Right atrium auricular region (tissue), 2 donors: Measurements from ENCODE around the gene SHC2. TPM values are rescaled to one million over a fixed set of nuclear protein-coding genes. Genes with fewer than 3 reads are reported as not detected.

Source experiments
- DNase-seq: peaks from one replicate; pipeline ENCODE4 v3.0.0-alpha.2; 2019; ENCODE audit warnings: low spot score
- H3K27ac ChIP-seq, 2 donors: fragments of 200-600 bp; sonication (generic); 1 replicate in 1 of 2; 2 replicates in 1 of 2; pipeline ENCODE4 v1.5.1; 2016 to 2019
- H3K27me3 ChIP-seq, 2 donors: fragments of 200-600 bp; sonication (generic); one replicate each; pipeline versions ENCODE4 v1.5.1 to v1.6.0; 2017 to 2019
- H3K36me3 ChIP-seq: fragments of 200-600 bp; sonication (generic); one replicate; pipeline ENCODE4 v1.5.1; 2016
- H3K4me1 ChIP-seq, 2 donors: fragments of 200-600 bp; sonication (generic); one replicate each; pipeline versions ENCODE4 v1.5.1 to v1.6.0; 2017 to 2019
- H3K4me3 ChIP-seq, 2 donors: fragments of 200-600 bp; sonication (generic); 1 replicate in 1 of 2; 2 replicates in 1 of 2; pipeline ENCODE4 v1.5.1; 2017 to 2019; ENCODE audit warnings: mild to moderate bottlenecking in 1 of 2, moderate library complexity in 1 of 2
- H3K9me3 ChIP-seq, 2 donors: fragments of 200-600 bp; sonication (generic); one replicate each; pipeline ENCODE4 v1.5.1; 2019
- total RNA-seq, 2 donors: library from RNA; depleted of rRNA; stranded (reverse); fragments of >200 nt; gene quantifications; one replicate each; pipeline ENCODE4 v1.1.0, GENCODE V29; 2016
- TF ChIP-seq, protein P1 (sequence below), 2 donors: fragments of 200-600 bp; sonication (generic); IDR thresholded peaks; one replicate each; pipeline ENCODE4 v1.5.1; 2019; ENCODE audit warnings: antibody characterized with exemption in 2 of 2

The SHC2 gene
- total RNA-seq, 2 donors from 2014 or later, result 9.6 to 26.8 TPM

DNA sequence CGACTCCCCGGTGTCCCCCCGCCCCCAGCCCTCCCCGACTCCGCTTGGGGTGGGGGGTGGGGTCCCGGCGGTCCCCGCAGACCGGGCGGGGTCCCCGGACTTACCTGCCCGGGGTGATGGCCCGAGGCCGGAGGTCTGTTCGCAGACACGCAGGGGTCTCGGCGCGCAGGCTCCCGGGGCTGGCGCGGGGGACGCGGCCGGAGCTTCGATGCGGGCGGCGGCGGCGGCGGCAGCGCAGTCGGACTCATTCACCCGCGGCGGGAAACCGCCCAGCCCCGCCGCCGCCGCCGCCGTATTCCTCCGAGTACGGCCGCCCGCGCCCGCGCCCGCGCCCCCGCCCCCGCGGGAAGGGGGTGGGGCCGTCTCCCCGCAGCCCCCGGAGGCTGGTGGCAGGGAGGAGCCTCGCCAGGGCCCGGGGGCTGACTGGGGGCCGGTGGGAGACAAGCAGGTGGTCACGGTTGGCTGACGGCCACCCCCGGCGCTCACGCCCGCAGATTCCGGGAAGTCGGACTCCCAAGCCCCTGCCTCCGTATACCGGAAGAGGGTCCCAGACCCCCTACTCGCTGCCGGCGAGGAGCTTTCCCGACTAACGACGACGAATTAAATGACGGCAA is 51.8 kb downstream of the SHC2 start, which contains the start of gene C2CD4C:
Gene C2CD4C, minus strand, starts transcription at position 246 of the 614 bp plus-strand sequence. CDS start 786 bp downstream, outside the sequence.
- DNase-seq, result no peak
- H3K4me3 ChIP-seq, result peak within 1 kb of the TSS; percentile 41 to 53
- H3K4me1 ChIP-seq, result peaks cover 0 to 21% of the 10 kb centered on the region in 2 donors
- TF ChIP-seq, protein P1, sequence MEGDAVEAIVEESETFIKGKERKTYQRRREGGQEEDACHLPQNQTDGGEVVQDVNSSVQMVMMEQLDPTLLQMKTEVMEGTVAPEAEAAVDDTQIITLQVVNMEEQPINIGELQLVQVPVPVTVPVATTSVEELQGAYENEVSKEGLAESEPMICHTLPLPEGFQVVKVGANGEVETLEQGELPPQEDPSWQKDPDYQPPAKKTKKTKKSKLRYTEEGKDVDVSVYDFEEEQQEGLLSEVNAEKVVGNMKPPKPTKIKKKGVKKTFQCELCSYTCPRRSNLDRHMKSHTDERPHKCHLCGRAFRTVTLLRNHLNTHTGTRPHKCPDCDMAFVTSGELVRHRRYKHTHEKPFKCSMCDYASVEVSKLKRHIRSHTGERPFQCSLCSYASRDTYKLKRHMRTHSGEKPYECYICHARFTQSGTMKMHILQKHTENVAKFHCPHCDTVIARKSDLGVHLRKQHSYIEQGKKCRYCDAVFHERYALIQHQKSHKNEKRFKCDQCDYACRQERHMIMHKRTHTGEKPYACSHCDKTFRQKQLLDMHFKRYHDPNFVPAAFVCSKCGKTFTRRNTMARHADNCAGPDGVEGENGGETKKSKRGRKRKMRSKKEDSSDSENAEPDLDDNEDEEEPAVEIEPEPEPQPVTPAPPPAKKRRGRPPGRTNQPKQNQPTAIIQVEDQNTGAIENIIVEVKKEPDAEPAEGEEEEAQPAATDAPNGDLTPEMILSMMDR (IDR thresholded peaks at IDR 0.05), result no peak
- no peaks in the 10 kb centered on the region for H3K36me3 ChIP-seq
- no peaks in the 10 kb centered on the region for H3K9me3 ChIP-seq
- H3K27me3 ChIP-seq, result peaks cover 0 to 11% of the 10 kb centered on the region in 2 donors
- H3K27ac ChIP-seq, result no peak within 1 kb of the TSS

DNA sequence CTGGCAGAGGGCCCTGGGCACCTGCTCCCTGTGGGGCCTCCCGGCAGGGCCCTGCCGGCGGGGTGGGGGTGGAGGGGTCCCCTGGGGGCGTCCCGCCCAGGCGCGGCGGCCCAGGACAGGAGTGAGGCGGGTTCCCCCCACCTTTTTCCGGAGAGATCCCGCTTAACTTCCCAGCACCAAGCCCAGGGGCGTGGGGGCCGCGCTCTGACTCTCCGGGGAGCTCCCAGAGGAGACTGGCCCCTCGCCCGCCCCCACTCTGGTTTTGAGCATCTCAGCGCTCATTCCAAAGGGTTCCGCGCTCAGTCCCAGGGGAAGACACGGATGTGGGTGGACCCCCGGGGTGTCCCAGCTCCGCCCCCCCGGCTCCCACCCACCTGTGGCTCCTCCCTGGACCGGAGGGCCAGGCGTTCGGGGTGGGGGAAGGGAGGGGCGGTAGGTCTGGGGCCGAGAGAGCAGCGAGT is 52.4 kb downstream of the SHC2 start:
- Histone ChIP-seq H3K27me3 (peaks cover 0 to 11% of the 10 kb centered on the region in 2 donors), H3K4me1 (peaks cover 0 to 21% of the 10 kb centered on the region in 2 donors), H3K36me3 (no peaks in the 10 kb centered on the region), H3K27ac (no peak overlapping the region), H3K4me3 (peak overlapping the region; percentile 41 to 53), H3K9me3 (no peaks in the 10 kb centered on the region)
- no peak for DNase-seq
- TF ChIP-seq, protein P1 (IDR thresholded peaks at IDR 0.05), result no peak

DNA sequence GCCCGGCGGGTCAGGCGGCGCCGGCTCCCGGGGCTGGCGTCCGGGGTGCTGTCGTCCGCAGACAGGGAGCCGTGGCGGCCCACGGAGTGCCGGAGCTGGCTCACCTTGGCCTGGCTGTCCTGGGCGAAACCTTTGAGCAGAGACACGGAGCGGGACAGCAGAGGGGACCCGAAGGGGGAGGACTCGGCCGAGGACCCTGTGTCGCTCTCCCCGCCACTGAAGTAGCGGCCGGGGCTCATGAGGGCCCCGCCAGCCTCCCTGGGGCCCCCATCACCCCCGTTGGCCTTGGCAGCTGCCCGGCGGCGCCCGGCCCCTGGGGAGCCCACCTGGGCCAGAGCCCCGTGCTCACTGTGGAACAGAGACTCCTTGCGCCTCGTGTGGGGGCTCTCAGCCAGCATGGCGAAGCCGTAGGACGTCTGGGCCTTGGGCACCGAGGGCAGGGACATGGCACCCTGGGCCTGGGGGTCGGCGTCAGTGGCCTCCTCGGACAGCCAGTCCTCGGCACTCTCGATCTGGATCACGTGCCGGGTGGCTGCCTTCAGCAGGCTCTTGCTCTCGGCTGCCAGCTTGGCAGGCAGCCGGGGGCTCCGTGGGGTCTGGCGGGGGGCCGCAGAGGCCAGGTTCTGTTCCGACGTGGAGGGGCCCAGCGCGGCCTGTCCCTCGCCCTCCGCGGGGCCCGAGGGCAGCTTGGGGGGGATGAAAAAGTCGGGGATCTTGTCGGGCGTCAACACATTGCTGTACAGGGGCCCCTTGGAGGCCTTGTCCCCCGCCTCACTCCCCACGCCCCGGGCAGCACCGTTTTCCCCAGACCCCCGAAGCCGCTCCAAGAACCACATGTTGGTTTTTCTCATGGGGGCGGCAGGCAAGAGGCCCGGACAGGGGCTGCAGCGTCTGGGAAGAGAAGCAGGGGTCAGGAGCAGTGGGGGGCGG is 53.1 kb downstream of the SHC2 start:
- H3K4me3 ChIP-seq, result peak overlapping the region; percentile 41 to 53
- TF ChIP-seq, protein P1 (IDR thresholded peaks at IDR 0.05), result no peak
- H3K9me3 ChIP-seq, result no peaks in the 10 kb centered on the region
- H3K27me3 ChIP-seq, result peaks cover 0 to 11% of the 10 kb centered on the region in 2 donors
- DNase-seq, result no peak
- H3K27ac ChIP-seq, result no peak overlapping the region
- H3K4me1 ChIP-seq, result peaks cover 0 to 21% of the 10 kb centered on the region in 2 donors
- H3K36me3 ChIP-seq, result no peaks in the 10 kb centered on the region

DNA sequence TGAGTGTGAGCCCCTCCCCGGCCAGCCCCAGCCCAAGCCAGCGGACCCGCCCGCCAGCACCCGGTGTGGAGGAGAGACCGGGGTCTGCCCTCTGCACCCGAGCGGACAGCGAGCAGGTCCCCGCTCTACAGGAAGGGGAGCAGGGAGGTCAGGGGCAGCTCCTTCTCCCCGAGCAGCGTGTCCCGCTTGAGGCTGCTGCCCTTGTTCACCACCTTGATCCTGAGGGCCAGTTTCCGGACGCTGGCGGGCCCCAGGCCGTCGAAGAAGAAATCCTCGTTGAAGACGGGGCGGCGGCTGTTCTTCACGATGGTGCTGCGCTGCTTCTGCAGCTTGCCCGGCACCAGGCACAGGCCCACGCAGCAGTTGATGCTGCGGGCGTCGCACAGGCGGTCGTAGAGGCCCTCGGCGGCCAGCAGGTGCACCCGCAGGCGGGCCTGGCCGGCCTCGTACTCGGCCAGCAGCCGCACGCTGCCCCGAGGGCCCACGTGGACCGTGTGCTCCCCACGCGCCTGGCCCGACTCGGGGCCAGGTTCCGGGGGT is 53.8 kb downstream of the SHC2 start:
- Histone ChIP-seq H3K9me3 (no peaks in the 10 kb centered on the region), H3K4me3 (no peak overlapping the region), H3K4me1 (peaks cover 0 to 21% of the 10 kb centered on the region in 2 donors), H3K27me3 (peaks cover 0 to 11% of the 10 kb centered on the region in 2 donors), H3K27ac (no peak overlapping the region), H3K36me3 (no peaks in the 10 kb centered on the region)
- TF ChIP-seq, protein P1 (IDR thresholded peaks at IDR 0.05), result no peak
- no peak for DNase-seq

- Histone ChIP-seq H3K4me3 (no peak overlapping the region), H3K36me3 (no peaks in the 10 kb centered on the region), H3K9me3 (no peaks in the 10 kb centered on the region), H3K27me3 (peaks cover 0 to 11% of the 10 kb centered on the region in 2 donors), H3K27ac (no peak overlapping the region), H3K4me1 (peaks cover 0 to 21% of the 10 kb centered on the region in 2 donors)
- DNase-seq, result no peak
- TF ChIP-seq, protein P1 (IDR thresholded peaks at IDR 0.05), result no peak
These were observed 54.6 kb downstream of the SHC2 start for GRCh38 chr19:406135-406781.
